Stimulated activated CD4-positive, alpha-beta T cell treated with anti-CD3 and anti-CD28 coated beads, Interleukin-15, amount 100 ng/mL, for 48 hours (primary cell): ENCODE results near the gene PLCXD3.

Source experiments
- DNase-seq, 2 donors: peaks; one replicate each; pipeline ENCODE4 v3.0.0-alpha.2; 2020; ENCODE audit warnings: low read depth in 2 of 2

Gene PLCXD3

GRCh38 chr5:41415242-41415641 lies 95.2 kb downstream of the PLCXD3 start:
- no peak for DNase-seq

DNA sequence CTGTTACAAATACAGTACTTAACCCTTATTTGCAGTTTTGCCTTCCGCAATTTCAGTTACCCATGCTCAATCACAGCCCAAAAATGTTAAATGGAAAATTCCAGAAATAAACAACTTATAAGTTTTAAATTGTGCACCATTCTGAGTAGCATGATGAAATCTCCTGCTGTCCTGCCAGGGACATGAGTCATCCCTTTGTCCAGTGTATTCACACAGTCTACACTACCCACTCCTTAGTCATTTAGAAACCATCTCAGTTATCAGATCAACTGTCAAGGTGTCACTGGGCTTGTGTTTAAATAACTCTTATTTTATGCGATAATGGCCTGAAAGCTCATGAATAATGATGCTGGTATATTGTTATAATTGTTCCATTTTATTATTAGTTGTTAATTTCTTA lies 95.8 kb downstream of the PLCXD3 start:
- DNase-seq = no peak

- DNase-seq = no peak
These were observed 97.3 kb downstream of the PLCXD3 start for GRCh38 chr5:41413074-41413473.

DNA sequence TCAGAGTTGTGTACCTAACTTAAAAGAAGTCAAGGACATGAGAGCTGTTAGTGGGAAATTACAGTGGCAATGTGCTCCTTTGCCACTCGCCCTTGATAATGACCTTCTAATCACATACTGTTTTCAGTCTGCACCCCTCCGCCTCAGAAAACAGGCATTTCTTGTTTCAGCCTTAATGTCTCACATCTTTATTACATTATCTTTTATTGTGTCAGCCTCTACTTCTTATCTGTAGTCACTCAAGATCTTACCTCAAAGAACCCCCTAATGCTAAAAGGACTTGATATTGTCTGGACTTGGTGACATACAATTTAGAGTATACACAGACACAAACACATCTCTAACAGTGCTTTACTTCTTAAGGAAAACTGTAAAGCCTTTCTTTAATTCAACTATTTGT lies 97.9 kb downstream of the PLCXD3 start:
- no peak for DNase-seq

DNA sequence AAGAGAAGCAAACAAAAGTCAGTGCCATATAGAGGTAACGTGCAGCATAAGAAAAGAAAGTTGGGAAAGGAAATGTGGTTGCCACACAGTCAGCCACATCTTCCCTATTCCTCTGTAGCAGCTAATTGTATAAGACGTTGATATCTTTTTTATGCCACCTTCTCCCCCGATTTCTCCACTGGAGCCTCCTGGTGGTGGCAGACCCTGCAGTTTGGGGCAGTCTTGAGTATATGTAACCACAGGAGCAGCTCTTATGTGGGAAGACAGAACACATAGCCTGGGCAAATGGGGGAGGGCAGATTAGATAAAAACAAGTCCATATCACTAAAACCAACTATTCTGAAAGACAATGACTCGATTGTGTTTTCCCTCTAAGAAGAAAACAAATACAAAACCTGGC lies 99.7 kb downstream of the PLCXD3 start:
- no peak for DNase-seq

- DNase-seq = no peak
These were observed 100.1 kb downstream of the PLCXD3 start for GRCh38 chr5:41410307-41410706.

DNA sequence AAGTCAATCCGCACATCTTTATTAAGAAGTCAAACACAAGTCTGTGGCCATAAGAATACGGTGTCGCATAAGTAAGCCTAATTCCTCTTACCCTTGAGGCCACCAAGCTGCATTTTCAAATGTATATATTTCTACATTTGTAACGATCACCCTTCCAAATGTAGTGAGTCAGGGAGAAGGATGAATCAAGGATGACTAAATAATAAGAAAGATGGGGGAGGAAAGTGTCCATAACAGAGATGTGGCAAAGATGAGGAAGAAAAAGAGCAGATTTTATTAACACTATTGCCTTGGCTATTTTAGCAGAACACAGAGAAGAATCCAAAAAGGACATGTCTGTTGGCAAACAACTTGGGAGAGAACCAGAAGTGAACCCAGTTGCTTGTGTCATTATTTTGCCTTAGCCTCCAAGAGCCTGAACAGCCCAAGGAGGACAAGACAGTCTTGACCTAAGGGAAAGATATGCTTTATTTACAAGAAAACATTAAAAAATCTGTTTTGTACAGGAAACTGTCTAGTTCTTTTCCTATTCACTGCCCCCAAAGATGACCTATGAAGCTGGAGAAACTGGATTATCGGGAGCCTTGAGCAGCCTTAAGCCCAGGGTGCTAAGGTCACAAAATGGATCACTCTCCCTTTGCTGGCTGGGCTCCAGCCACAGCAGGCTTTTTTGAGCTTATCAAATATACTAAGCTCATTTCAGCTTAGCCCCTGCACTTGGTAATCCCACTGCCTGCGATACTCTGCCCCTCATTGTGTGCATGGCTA lies 101.5 kb downstream of the PLCXD3 start:
- DNase-seq = no peak

DNA sequence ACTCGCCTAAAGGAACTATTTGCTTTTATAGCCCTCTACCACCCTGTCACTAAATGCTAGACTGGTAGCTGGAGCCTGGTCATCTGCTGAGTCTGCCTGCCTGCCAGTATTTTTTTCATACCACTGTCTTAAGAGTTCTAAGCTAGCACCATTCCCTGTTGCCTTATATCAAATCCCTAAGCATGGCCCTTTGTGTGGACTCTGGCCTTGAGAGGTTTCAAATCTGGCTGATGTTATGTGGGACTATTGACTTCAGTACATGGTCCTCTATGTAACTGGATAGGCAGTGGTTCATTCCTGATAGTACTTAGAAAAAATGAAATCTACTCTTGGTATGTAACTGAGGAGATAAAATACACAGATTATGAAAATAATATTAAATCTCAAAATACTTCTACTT lies 103.5 kb downstream of the PLCXD3 start:
- no peak for DNase-seq

DNA sequence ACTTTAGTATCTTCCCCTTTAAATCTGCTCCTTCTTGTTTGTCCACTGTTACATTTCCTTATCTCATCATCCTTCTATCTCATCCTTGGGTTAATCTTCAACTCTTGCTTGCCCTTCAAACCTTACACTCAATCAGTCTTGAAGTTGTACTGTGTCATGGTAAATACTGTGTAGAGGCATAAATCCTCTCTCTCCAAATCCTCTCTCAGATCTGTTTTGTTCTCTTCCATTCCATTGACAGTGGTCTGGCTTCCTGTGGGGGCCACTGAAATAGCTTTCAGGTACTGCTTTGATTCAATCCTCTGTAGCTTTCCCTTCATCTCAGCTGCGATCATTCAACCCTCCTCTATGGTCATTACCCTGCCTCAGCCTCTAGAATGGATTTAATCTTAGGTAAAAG lies 104.0 kb downstream of the PLCXD3 start:
- no peak for DNase-seq

GRCh38 chr5:41404757-41405156 lies 105.6 kb downstream of the PLCXD3 start:
- DNase-seq = no peak

DNA sequence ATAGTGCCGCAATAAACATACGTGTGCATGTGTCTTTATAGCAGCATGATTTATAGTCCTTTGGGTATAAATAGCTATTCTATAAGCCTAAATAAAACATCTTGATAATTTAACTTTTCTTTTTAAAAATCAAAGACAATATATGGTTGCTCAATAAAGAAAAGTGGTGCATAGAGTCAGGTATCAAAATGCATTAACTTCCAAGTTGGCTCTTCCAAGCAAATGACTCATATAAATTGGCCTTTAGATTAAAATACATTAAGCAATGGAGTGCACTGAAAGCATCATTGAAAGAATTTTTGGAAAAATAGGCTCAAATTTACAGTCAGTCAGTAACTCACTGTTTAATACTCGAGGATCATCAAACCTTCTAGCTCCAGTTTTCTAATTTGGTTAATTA lies 106.6 kb downstream of the PLCXD3 start:
- DNase-seq = no peak

DNA sequence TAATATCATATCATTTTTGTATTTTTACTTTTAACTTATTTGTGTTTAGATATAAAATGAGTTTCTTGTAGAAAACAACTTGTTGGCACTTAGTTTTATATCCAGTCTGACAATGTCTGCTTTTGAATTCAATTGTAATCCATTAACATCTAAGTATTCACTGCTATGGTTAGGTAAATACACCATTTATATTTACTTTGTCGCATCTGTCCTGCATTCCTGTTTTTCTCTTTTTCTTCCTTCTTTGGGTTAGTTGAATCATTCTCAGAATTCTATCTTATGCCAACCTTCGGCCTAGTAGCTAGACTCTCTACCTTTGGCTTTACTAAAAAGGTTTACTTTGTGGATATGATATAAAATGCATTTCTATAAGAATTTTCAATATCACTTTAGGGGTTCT lies 107.6 kb downstream of the PLCXD3 start:
- no peak for DNase-seq

DNA sequence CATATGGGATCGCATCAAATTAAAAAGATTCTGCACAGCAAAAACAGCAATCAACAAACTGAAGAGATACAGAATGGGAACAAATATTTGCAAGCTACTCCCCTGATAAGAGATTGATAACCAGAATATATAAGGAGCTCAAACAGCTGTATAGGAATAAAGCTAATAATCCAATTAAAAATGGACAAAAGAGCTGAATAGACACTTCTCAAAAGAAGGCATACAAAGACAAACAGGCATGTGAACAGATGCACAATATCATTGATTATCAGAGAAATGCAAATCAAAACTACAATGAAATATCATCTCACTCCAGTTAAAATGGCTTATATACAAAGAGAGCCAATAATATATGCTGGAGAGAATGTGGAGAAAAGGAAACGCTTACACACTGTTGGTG lies 110.6 kb downstream of the PLCXD3 start:
- DNase-seq = no peak

DNA sequence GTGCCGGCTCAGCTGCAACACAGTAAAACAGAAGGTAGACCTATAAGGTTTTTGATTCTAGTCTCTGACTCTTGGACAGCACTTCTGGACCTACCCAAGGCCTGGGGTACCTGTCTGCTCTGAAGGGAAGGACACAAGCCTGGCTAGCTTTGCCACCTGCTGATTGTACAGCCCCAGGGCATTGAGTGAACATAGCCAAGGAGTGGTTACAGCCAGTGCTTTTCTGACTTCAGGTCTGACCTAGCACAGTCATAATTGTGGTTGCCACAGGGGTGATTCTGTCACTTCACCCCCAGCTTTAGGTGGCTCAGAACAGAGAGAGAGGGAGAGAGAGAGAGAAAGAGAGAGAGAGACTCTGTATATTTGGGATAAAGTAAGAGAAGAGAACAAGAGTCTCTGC lies 118.4 kb downstream of the PLCXD3 start:
- no peak for DNase-seq

- DNase-seq = no peak
These were observed 135.8 kb downstream of the PLCXD3 start for GRCh38 chr5:41374631-41375030.

- no peak for DNase-seq
These were observed 137.2 kb downstream of the PLCXD3 start for GRCh38 chr5:41373230-41373629.

- no peak for DNase-seq
These were observed 138.7 kb downstream of the PLCXD3 start for GRCh38 chr5:41371738-41372137.

- no peak for DNase-seq
These were observed 139.9 kb downstream of the PLCXD3 start for GRCh38 chr5:41370482-41370881.

- no peak for DNase-seq
These were observed 140.6 kb downstream of the PLCXD3 start for GRCh38 chr5:41369799-41370198.

DNA sequence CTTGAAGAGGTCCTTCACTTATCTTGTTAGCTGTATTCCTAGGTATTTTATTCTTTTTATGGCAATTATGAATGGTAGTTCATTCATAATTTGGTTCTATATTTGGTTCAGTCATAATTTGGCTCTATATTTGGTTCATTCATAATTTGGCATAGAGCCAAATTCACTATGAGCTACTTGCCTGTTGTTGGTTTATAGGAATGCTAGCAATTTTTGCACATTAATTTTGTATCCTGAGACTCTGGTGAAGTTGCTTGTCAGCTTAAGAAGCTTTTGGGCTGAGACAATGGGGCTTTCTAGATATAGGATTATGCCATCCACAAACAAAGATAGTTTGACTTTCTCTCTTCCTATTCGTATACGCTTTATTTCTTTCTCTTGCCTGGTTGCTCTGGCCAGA lies 142.2 kb downstream of the PLCXD3 start:
- DNase-seq = no peak

GRCh38 chr5:41365369-41365768 lies 145.0 kb downstream of the PLCXD3 start:
- no peak for DNase-seq

DNA sequence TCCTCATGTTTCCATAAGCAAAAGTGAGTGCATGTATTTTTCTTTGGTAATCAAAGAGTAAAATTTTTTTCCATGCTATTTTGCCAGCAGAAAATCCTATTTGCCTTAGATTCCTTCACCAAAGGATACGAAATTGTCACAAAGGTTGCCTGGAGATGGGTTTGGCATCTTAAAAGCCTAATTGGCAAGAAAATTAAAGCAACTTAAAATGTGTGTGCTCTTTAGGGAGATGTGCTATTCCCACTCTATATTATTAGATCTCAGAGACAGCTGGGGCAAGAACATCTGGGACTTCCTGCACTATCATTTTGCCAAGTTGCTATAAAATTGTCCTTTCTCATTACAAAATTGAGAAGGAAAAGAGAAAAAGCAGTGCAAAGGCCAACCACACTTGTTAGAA lies 146.1 kb downstream of the PLCXD3 start:
- DNase-seq = no peak

- no peak for DNase-seq
These were observed 146.9 kb downstream of the PLCXD3 start for GRCh38 chr5:41363343-41363986.

DNA sequence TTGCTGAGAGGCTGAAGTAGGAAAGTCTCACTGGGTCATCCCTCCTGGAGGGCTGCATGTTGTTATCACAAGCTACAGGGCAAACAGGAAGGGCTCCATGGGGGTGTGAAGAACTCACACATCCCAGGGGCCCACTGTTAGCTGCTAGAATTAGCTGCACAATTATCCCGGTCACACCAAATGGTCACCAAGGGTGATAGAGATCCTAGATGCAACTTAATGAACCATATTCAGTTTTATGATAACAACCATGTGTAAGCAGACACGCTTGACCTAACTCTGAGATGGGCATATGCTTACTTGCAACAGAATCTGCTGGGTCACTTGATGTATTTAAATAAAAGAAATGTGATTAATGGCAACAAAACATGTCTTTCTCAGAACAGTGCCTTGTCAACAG lies 153.6 kb downstream of the PLCXD3 start:
- DNase-seq = no peak
